AG20443 (cell line): Measurements from ENCODE around the gene TMEM272.

Experiments used
- DNase-seq: peaks from one replicate; pipeline ENCODE4 v3.0.0; 2012; ENCODE audit warnings: low spot score, mixed read lengths

Gene TMEM272

GRCh38 chr13:51804295-51805172, 40.4 kb downstream of the TMEM272 start:
- DNase-seq, result peak; percentile 26

GRCh38 chr13:51803422-51804294, 41.3 kb downstream of the TMEM272 start, which contains the start of gene DHRS12:
Gene DHRS12 (minus strand): TSS chr13:51804163. CDS start chr13:51799659, 4,504 bp downstream.
- peak; percentile 97 for DNase-seq

GRCh38 chr13:51802631-51803418, 42.2 kb downstream of the TMEM272 start:
- DNase-seq, result no peak

DNA sequence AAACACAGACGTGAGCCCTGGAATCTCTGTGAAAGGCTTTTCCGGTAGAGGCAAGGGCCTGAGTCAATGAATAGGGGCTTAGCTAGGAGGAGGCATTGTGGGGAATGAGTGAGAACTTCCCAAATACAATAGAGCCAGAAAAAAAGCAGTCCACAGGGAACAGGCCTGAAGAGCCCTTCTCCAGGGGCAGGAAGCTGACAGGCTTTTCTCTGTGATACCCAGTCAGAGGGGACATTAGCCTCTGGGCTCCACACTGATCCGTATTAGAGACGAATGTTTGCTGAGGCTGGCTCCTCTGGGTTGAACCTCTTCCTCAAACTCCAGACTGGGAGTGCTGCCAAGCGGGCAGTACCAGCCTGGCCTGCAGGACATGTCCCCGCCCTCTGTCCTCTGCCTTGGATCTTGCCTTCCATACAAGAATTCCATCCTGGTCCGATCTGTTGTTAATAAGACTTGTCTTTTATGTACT, 43.3 kb downstream of the TMEM272 start:
- no peak for DNase-seq

DNA sequence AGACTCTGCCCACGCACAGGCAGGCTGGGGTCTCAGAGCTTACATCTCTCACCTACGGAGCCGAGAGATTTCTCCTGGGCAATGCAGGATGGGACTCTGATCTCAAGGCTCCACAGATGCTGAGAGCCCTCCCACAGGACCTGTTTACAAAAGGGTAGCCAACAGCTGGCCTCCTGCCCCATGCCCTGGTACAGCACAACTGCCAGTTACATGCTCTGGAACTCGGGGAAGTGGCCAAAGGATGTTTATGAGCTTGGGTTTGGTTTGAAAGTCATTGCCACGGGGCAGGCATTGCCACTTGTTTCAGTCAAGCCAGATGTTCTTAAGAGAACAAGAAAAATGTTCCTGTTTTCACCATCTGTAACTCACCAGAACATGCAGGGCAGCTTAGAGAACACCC, 44.5 kb downstream of the TMEM272 start:
- DNase-seq, result no peak

- no peak for DNase-seq
Measured at GRCh38 chr13:51799261-51799660, 45.7 kb downstream of the TMEM272 start.

- DNase-seq, result peak; percentile 32
Measured at GRCh38 chr13:51797664-51798488, 47.1 kb downstream of the TMEM272 start.

GRCh38 chr13:51796546-51796945, 48.4 kb downstream of the TMEM272 start:
- DNase-seq, result no peak

DNA sequence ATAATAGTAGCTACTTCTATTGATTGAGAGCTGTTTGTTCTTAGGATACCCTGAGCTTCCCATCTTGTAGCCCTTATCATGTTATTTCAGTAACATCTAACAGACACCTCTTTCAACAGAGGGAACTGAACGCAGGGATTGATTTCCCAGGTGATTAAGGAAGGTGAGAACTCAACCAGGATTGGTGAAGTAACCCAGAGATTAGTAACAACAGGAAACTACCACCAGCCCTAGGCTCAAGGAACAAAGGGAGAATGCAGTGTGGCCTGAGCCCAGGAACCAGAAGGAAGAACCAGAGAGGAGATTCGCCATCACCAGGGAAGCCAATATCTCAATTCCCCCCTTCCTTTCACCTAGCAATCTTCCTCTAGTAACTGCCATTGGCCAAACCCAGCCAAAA, 49.6 kb downstream of the TMEM272 start:
- DNase-seq, result no peak

DNA sequence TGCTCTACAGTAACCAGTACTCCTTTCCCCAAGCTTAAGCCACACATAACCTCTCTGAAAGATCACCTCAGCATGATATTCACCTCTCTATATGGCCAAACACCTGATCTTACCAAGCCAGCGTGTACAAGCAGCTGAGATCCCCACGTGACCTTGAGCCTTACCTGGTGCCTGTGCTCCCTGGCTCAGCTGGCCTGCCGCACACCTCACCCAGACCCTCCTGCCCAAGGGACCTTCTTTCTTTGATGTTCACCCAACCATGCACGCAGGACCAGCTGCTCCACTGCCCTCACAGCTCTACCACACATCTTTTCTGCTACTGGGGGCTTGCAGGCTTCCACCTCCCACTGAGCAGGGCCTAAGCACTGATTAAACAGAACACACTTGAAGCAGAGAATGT, 50.0 kb downstream of the TMEM272 start:
- DNase-seq, result no peak

DNA sequence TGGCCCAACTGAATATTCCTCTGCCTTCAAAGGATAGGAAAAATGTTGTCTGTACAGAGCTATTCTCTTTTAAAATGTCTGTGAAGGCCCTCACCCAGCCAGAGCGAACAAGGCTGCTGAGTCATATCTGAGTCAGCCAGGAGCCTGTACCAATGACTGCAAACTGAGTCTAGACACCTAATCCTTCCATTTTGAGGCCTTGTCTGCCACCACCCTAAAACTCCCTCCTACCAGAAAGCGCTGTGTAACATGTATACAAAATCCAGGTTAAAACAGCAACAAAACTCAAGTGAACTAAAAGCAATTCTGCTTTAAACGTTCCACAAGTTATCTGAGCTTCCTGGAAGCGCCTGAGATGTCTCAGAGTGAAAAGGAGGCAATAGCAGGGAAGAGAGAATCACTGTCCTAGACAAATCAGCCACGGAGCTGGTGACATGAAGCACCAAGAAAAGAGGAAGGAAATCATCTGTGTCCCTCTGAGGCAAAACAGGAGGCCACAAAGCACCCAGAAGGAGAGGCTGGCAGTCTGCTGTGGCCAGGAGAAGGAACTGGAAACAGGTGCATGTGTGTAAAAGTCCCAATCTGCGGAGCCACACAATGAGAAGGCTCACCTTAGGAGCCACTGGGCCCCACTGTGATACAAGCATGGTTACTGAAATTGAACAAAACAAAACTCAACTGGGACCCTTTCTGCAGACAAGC, 51.3 kb downstream of the TMEM272 start:
- peak; percentile 74 for DNase-seq

- no peak for DNase-seq
Measured at GRCh38 chr13:51786425-51787265, 58.3 kb downstream of the TMEM272 start.

GRCh38 chr13:51785712-51786424, 59.1 kb downstream of the TMEM272 start:
- DNase-seq, result no peak

- no peak for DNase-seq
Measured at GRCh38 chr13:51784097-51784496, 60.9 kb downstream of the TMEM272 start.

DNA sequence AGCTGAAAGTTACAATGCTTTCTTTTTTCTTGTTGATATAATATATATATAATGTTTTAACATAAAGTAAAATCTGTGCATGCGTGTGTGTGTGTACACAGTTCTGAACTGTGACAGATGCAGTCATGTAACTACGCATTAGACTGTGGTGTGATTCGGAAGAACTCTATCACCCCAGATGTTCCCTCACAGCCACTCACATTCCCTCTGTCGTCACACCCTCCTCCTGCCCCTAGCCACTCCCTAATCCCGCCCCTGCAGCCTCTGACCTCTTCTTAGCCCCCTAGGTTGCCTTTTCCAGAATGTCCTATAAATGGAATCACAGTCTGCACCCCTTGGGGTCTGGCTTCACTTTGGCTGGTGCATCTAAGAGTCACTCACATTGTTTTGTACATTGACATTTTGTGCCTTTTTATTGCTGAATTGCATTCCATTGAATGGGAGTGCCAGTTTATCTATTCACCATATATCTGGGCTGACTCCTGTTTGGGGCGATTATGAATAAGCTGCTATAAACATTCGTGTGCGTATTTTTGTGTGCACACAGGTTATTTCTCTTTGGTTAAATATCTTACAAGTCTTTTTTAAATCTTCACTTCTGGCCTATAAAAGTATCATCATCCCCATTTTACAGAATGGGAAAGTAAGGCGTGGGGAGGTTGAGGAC, 61.4 kb downstream of the TMEM272 start:
- no peak for DNase-seq

- no peak for DNase-seq
Measured at GRCh38 chr13:51782026-51782710, 62.8 kb downstream of the TMEM272 start.

DNA sequence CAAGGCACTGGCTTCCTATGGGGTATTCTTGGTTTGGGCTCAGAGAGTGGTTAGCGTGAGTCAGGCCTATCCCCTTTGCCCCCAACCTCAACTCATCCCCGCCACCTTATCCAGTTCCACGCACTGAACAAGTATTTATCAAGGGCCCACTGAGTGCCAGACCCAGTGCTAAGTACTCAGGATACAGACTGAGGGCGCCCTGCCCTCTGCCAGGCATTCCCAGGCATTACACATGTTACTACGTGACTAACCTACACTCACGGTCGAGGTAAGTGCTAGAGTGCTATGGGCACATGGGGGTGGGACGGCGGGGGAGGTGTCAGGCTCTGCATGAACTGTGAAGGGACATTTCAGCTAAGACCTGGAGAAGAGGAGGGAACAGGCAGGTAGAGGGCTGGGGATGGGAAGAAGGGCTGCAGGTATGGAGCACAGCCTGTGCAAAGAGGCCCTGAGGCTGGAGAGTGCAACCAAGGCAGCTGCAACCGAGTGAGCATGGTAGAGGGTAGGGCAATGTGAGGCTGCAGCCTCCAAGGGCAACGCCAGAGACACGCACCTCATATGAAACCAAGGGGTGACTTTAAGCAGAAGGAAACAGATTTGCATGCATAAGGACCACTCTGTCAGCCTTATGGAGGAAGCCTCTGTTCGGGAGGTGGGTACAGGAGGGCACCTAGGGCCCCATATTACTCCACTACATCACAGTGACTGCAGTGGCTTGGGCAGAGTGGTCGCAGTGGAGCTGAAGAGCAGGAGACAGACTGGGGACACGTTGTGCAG, 63.5 kb downstream of the TMEM272 start:
- DNase-seq, result peak; percentile 37
